Kidney glomerular epithelial cell (primary cell): ENCODE measurements around the gene SLC25A21.

Experiments used
- DNase-seq: peaks from one replicate; lab custom pipeline; 2025; lab: John Stamatoyannopoulos, UW

Gene SLC25A21

DNA sequence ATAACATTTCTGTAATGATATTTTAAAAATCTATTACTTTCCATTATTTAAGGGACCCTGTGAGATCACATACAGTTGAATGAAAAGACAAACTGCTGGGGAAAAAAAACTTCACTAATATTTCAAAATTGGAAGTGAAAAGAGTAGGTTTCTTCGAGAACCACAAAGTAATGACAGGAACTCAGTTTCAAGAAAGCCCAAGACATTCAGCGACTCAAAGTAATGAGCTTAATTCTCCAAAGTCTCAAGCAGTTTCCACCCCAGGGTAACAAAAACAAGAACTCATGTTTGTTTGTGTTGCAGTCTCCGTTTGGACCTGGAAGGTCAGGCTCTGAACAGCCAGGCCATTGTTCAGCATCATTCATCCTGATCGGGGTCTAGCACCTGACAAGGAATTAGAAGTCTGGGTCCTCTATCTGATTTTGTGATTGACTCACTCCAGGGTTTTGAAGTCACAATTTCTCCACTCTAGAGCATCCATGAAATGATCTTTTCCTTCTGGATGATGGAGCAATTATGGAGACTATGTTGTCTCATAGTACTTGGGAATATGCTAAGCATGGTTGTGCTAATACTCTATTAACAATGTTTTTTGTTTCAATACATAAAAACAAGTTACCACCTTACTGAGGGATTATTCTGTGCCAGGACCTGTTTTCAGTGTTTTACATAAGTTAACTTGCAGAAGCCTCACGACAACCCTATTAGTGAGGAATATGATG lies 126.9 kb downstream of the SLC25A21 start:
- DNase-seq: no peak

DNA sequence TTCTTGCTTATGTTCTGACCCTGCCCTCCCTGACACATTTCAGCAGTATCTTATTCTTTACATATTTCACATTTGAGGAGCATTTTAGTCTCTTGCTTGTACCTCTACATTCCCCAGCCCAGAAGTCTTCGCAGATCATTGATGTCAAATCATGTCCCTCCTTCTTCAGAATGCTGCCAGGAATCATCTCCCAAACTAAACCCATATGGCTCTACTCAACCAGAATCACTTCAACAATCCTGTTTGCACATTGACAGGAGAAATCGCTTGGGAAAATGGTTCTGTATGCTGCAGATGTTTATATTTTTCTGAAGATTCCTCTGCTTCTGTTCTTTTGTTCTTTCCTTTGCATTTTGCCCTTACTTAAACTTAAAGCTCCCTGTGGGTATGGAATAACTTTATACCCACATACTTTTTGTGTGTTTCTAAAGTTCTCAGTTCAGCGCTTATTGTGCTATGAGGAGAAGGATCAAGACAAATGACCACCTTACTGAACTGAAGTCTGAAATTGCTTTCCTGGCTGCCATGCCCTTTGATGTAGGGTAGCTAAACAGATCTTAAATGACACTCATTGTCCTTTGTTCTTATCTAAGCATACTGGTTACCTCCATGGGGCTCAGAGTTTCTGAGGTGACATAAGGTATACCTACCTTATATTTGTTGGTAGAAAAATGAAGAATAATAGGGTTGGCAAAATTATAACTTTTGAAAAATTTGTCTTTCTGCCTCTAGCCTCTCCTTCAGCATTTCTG lies 134.6 kb downstream of the SLC25A21 start:
- DNase-seq: no peak

DNA sequence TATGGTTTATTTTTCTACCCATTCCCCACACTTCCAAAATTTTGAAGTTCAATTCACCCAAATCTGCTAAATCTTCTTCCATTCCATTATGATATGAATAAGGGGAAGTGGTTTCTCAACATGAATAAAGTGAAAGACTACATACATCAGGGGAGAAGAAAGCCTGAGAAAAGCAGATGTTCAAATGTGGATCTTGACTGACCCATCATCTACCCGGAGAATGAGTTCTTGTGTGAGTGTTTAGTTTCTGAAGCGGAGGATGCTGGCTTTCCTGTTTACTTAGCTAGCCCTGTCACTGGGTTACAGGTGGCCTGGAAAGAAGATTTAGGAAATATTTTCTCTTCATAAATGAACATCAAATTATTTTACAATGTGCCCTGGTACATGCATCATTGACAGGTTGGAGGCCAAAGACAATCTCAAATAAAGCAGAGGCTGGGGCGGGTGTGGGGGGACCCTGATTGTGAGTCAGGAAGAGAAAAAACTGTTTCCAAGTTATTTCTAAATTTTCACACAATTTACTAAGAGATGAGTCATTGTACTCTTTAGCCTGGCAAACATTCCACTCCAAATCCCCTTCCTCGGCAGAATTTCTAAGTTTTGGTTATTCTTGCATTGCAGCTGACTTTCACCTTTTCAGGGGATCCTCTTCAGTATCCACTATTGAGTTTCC lies 135.6 kb downstream of the SLC25A21 start:
- no peak for DNase-seq

DNA sequence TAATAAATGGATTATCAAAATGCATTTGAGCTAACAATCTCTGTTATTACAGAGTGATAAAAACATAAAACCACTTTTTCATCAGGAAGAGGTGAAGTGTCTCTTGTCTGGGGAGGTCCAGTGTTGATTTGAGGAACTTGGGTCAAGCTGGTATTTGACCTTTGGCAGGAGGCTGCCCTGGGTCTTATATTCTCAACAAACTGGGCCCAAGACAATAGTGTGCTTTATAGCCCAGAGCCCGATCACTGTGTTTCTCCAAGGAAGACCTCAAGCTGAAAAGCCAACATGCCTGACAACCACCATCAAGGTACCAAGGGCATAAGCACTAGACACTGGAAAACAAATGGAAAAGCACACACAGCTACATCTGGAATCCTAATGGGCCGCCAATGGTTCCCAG lies 137.0 kb downstream of the SLC25A21 start:
- no peak for DNase-seq

DNA sequence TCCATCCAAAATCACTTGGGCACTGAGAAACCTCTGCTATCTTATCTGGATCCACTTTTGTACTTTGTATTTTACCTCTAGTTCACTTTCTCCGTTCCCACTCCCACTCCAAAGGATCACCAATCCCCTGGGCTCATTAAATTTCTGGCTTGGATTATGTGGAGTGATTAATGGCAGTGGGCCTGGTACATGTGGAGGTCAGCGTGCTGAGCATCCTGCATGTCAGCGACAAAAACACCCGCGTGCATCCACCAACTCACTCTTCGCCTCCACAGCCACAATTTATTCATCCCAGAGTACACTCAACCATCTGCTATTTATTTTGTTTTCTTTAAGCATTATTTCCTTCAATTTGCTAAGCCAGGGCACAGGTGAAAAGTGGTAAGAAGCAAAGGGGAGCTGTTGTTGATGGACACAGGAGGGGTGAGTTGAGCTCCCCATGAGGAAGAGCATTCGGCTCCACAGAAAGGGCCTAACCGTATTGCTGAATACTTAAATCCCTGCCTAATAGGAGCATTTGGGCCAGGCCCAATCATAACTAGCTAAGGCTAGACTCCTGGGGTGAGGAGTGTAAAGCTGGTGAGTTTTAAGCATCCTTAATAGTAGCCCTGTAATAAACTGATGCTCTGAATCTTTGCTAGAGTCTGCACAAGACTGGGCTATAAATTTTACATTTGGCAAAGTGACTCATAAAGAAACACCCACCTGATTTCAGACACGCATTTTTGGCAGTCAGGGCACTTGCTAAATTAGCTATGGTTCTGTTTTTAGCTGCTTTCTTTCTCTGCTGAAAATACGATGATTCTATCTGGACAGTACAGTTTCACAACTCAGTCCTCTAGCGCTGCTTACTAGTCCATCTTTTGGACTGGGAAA lies 137.8 kb downstream of the SLC25A21 start:
- DNase-seq: no peak

DNA sequence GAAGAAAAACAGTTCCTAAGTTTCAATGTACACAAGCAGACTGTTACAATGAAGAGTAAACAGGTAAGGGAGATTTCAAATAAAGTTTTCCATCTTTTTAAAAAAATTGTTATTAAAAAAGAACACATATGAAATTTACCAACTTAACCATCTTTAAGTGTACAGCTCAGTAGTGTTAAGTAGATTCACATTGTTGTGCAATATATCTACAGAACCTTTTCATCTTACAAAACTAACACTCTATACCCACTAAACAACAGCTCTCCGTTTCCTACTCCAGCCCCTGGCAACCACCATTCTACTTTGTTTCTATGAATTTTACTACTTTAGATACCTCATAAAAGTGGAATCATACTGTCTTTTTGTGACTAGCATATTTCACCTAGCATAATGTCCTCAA lies 139.5 kb downstream of the SLC25A21 start:
- DNase-seq: no peak

DNA sequence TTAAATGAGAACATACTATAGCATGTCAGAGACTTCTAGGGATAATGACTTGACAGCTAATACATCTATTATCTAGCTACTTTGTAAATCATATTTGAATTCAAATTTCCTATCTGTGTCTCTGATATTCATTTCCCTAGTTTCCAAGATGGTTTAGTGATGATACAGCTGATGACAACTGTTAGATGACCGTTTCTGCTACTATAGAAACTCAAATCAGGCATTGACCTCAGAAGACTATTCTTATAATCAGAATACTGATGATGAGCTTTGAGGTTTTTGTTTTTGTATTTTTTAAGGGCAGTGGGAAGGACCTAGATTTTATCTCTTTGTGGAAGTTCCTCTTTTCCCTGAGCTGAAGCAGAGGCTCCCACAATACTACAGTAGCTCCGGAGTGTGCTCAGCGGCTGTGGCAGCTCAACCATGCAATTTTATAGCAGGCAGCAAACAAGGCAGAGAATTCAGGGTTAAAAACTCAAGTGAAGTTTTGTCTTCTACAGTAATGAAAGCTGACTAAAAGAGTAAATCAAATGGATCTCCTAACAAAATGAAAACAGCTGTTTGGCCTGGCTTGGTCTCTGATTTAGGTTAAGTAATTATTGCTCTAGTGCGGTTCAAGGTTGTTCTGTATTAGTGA lies 145.1 kb downstream of the SLC25A21 start:
- no peak for DNase-seq

DNA sequence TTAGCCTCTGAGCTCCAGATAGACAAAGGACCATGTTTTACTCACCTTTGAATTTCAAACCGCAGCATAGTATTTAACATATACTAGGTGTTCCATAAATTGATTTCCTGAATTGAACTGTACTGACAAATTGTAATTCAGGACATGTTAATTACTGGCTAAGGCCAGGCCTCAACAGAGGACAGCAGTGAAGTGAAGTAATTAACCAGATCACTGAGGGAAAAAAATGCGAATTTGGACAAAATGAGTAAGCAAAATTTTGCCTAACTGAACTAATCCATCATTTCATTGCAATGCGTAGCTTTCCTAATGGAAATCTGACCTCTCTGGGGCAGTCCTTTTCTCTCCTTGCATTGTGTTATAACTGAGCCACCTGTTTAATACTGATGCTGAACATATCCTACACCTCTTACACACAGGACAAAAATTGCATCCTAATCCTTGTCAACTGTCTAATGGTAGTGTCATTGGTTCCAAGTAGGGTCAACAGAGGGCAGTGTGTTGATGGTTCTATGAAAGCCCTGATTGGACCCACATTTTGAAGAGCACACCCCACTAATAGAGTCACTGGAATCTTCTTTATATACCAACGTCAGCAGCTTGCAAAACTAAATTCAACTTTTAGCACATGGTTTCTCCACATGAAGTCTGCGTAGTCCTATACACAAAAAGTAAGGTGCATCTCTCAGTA lies 148.4 kb downstream of the SLC25A21 start:
- DNase-seq: no peak

DNA sequence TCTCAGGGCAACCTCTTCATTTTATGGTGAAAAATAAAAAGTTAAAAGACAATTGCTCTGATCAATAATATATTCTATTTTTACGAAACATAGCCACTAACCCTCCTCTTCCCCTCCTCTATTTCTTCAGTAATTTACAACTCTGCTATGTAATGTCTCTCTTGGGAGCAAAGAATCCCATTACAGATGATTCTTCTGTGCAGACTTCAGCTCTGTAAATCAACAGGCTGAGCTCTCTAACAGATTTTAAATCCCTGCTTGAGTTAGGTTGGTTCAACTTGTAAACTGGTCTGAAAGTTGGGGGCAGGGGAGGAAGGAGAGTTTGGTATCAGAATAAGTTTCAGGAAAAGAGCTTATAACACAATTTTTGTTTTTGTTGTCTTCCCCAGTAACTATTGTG lies 151.0 kb downstream of the SLC25A21 start:
- DNase-seq: no peak

DNA sequence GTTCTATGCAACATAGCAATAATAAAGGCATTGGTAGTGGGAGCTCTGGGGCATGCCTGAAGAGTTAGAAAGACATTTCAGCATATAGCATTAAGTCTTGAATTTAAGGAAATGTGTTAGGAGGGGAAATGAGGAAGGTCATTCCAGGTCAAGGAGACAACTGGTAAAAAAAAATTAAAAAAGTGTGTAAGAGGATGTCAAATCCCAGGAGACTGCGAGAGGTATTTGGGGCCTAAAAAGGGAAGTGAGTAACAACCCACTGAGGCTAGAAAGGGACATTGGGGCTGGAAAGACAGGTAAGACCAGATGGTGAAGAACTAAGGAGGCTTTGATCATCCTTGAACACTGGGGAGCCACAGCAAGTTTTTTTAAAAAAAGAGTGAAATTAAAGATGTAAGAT lies 152.9 kb downstream of the SLC25A21 start:
- no peak for DNase-seq

DNA sequence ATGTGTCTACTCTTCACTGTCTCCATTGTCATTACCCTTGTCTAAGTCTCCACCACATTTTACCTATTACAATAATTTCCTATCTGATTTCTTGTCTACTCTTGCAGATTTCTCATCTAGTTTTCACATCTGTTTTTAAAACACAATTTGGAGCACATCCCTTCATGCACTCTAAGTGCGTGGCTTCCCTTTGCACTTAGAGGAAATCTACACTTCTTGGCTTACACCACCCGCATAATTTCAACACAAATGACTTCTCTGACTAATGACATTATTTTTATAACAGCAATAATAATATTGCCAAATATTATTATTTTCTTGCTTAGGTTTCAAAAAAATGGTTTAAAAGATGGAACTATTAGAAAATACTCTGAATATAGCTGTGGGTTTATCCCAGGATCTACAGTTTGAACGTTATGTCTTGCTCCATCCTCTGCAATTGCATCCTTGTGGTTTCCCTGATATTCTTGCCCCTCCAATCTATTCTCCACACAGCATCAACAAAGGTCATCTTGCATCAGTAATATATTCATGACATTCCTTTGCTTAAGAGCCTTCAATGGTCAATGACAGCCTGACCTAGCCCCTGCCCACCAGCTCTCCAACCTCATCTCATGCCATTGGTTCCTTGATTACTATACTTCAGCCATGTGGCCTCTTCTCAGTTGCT lies 153.7 kb downstream of the SLC25A21 start:
- DNase-seq: no peak

DNA sequence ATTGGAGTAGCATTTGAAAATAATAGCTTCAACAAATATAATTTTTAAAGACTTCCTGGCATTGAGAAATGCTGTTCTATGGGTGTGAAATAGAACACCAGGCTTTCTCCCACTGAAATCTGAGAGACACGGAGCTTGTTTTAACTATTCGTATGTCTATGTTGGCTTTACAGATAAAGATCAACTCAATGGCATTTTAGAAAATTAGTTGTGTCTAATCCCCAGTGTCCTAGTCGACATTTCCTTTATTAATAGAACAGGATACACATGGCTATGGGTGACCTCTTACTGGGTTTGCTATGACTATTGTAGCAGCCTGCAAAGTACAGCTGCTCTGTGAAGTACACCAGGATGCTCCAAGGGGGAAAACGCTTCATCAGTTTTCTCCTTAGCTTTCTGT lies 159.3 kb downstream of the SLC25A21 start:
- DNase-seq: no peak

DNA sequence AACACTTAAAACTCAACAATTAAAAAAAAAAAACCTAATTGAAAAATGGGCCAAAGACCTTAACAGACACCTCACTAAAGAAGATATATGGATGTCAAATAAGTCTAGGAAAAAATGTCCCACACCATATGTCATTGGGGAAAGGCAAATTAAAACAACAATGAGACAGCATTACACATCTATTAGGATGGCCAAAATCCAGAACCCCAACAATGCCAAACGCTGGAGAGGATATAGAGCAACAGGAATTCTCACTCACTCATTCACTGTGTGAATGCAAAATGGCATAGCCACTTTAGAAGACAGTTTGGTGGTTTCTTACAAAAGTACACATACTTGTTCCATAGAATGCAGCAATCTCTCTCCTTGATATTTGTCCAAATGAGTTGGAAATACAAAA lies 173.7 kb downstream of the SLC25A21 start:
- DNase-seq: no peak

DNA sequence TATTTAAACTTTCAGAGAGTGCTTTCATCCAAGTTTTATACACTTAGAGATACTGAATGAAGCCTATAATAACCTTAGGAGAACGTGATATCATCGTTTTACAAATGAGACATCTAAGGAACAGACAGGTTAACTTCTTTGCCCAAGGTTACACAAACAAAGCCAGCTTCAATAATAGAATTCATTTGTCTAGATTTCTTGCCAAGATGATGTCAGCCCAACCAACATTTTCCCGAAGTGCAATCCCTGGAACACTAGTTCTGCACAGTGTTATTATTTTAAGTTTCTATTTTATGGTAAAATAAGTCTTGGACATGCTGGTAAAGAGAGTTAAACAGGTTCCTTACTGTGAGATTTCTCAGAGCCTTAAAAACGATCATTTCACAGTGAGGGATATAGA lies 174.6 kb downstream of the SLC25A21 start:
- DNase-seq: peak; percentile 68

DNA sequence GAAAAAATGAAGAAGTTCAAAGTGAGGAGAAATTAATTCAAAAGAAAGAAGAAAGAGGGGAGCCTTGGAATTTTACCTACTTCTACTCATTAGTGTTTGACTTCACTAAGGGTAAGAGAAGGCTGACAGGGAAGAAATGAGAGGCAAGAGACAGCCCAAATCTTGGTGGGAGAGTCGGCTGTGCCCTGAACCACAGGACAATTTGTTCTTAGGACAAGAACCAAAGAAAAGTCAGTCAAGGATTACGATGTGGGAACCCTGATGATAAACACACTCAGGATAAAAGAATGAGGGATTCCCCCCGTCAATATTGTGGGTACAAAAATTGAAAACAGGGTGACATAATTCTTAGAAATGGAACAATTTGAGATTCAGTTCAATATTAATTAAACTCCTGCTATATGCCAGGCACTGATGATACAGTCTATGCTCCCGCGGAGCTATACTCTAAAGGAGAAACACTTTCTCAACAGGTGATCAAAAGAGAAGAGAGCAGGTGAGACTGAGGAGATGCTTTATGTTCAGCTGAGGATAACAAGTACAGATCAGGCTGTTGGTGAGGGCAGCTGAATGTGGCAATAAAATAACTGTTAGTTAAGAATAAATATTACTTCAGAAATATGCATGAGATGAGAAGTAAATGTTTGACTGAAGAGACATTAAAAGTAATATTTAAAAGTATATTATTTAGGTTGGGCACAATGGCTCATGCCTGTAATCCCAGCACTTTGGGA lies 175.4 kb downstream of the SLC25A21 start:
- DNase-seq: no peak

DNA sequence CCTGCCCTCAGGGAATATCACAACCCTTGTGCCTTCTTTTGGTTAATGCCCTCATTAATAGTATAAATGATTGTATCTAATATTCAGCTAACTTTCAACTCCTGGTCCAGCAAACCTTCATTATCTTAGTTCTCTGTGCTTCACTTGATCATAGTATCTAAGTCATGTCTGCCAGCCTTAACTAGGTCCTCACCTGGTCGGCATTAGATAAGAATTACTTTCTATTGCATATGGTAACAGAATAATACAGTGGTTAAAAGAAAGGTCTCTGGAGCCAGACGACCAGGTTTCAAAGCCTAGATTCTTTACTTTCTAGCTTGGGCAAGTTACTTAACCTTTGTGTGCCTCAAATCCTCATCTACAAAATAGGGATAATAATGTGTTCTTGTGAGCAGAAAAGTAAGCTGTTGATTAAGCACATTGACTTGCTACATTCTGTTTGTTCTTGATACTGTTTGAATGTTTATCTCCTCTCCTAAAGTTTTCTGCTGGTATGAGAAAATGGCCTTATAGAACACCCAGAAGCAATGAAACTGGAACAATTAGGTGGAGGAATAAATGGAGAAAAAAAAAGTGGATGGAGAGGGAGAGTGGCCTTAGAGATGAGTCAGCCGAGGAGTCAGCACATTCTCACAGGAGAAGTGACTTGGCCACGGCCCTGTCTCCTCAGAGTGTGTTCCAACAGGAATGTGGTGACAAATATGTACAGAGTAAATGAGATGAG lies 176.1 kb downstream of the SLC25A21 start:
- peak; percentile 59 for DNase-seq

DNA sequence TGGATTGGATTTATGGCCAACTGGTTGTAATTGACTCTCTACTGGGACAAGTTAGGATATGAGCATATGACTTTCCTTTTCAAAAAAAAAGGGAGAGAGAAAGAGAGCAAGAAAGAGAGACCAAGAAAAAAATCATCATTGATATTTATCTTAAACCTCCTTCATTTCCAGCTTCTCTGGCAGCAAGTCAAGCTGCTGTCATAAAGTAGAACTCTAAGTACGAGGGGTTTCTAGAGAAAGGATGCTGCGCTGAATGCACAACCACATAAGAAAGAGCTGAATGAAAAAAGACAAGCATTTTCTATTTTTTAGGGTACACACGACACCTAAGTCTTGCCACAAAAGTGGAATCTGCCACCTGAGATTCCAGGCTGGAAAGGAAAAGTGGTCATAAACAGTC lies 182.6 kb downstream of the SLC25A21 start:
- no peak for DNase-seq

DNA sequence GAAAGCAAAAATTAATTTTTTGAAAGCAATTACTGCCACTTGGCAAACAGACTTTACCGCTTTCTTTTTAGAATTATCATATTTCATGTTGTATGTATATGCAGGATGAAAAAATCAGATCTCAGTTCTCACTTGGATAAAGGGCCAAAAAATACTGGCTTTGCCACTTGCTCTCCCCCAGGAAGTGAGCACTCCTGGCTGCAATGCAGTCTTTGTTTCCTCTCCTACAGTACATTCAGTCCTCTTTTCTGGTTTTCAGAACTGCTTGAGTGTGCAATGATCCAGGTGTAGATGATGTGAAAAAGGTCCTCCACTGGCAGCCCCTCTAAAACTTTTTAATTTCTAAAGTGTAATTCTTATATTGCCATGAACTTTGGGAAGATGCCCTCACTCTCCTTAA lies 183.4 kb downstream of the SLC25A21 start:
- no peak for DNase-seq

DNA sequence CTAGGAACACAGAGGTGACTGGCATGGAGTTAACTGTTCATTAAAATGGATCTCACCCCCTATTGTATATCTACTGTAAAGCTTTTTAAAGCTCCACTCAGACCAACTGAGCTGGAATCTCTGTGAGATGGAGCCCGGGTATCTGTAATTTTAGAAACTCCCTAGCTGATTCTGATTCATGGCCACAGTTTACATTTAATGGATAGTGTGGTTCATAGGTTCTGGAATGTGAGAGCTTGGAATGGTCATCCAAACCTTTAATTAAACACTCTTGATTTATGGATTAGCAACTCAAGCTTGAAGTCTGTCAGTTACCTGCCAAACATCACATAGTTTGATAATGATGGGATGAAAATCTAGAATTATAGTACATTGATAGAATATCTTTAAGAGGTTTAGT lies 183.8 kb downstream of the SLC25A21 start:
- peak; percentile 41 for DNase-seq
